Measurements from ENCODE around the gene AQP7. TPM values are rescaled to one million over a fixed set of nuclear protein-coding genes. Genes with fewer than 3 reads are reported as not detected.

AQP7 gene
- total and polyA plus RNA-seq, 9 of the 15 experiments (the other 6 are each of a cell fraction or from before 2014, with no cell fraction given): 0.04 to 0.53 (median 0.07) TPM; not detected in 4

DNA sequence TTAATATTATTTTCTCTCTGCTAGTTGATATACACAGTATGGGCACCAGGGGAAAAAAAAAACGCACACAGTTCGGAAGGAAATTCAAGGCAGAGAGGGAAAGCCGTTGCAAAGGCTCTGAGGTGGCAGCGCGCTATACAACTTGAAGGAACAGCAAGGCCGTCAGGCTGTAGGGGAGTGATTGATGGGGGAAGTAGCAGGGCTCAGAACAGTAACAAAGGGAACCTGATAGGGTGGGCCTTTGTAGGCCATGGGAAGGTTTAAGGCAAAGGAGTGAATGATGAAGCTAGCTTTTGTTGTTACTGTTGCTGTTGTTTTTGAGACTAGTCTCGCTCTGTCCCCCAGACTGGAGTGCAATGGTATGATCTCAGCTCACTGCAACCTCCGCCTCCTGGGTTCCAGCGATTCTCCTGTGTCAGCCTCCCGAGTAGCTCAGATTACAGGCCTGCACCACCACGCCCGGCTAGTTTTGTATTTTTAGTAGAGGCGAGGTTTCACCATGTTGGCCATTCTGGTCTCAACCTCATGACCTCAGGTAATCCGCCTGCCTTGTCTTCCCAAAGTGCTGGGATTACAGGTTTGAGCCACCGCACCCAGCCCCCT is 27.0 kb downstream of the AQP7 start (continued):
- TF ChIP-seq, protein P1, sequence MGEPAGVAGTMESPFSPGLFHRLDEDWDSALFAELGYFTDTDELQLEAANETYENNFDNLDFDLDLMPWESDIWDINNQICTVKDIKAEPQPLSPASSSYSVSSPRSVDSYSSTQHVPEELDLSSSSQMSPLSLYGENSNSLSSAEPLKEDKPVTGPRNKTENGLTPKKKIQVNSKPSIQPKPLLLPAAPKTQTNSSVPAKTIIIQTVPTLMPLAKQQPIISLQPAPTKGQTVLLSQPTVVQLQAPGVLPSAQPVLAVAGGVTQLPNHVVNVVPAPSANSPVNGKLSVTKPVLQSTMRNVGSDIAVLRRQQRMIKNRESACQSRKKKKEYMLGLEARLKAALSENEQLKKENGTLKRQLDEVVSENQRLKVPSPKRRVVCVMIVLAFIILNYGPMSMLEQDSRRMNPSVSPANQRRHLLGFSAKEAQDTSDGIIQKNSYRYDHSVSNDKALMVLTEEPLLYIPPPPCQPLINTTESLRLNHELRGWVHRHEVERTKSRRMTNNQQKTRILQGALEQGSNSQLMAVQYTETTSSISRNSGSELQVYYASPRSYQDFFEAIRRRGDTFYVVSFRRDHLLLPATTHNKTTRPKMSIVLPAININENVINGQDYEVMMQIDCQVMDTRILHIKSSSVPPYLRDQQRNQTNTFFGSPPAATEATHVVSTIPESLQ (CRISPR knock-in tag; IDR thresholded peaks at IDR 0.05): no peak
- TF ChIP-seq ZC3H11A (IDR thresholded peaks at IDR 0.05; ENCODE audit: low read depth, low read length) (no peak), HMG20A (CRISPR knock-in tag; conservative IDR thresholded peaks at IDR 0.05) (no peak), ZNF668 (CRISPR knock-in tag; IDR thresholded peaks at IDR 0.05) (0 out of 2 replicates have a peak, but pooled peaks have one; percentile 46), NFATC3 (IDR thresholded peaks at IDR 0.05) (no peak), ZNF778 (CRISPR knock-in tag; IDR thresholded peaks at IDR 0.05) (no peak), ZNF445 (CRISPR knock-in tag; IDR thresholded peaks at IDR 0.05; ENCODE audit: low read depth) (no peak), KAT7 (CRISPR knock-in tag; IDR thresholded peaks at IDR 0.05; ENCODE audit: borderline replicate concordance) (no peak), NR3C1 (CRISPR knock-in tag; IDR thresholded peaks at IDR 0.05) (no peak), ATF1 (CRISPR knock-in tag; IDR thresholded peaks at IDR 0.05) (no peak), ATF1 (tag; IDR thresholded peaks at IDR 0.05) (no peak), ZNF274 (IDR thresholded peaks at IDR 0.05; ENCODE audit: borderline replicate concordance, low read depth, low read length) (no peak), ZNF444 (CRISPR knock-in tag; IDR thresholded peaks at IDR 0.05) (no peak), ZC3H4 (CRISPR knock-in tag; IDR thresholded peaks at IDR 0.05; ENCODE audit: borderline replicate concordance) (no peak), ERF (CRISPR knock-in tag; IDR thresholded peaks at IDR 0.05) (no peak), ZNF695 (CRISPR knock-in tag; IDR thresholded peaks at IDR 0.05) (no peak), SUPT5H (IDR thresholded peaks at IDR 0.05) (no peak), ZNF197 (CRISPR knock-in tag; IDR thresholded peaks at IDR 0.05; ENCODE audit: low read depth) (no peak), SMAD1 (IDR thresholded peaks at IDR 0.05; ENCODE audit: low read depth, low read length, partially characterized antibody) (no peak), CHCHD3 (CRISPR knock-in tag; IDR thresholded peaks at IDR 0.05) (no peak)
- TF ChIP-seq, protein P2, sequence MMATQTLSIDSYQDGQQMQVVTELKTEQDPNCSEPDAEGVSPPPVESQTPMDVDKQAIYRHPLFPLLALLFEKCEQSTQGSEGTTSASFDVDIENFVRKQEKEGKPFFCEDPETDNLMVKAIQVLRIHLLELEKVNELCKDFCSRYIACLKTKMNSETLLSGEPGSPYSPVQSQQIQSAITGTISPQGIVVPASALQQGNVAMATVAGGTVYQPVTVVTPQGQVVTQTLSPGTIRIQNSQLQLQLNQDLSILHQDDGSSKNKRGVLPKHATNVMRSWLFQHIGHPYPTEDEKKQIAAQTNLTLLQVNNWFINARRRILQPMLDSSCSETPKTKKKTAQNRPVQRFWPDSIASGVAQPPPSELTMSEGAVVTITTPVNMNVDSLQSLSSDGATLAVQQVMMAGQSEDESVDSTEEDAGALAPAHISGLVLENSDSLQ (IDR thresholded peaks at IDR 0.05): peak; percentile 83
- TF ChIP-seq, protein P3, sequence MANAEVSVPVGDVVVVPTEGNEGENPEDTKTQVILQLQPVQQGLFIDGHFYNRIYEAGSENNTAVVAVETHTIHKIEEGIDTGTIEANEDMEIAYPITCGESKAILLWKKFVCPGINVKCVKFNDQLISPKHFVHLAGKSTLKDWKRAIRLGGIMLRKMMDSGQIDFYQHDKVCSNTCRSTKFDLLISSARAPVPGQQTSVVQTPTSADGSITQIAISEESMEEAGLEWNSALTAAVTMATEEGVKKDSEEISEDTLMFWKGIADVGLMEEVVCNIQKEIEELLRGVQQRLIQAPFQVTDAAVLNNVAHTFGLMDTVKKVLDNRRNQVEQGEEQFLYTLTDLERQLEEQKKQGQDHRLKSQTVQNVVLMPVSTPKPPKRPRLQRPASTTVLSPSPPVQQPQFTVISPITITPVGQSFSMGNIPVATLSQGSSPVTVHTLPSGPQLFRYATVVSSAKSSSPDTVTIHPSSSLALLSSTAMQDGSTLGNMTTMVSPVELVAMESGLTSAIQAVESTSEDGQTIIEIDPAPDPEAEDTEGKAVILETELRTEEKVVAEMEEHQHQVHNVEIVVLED (CRISPR knock-in tag; IDR thresholded peaks at IDR 0.05): no peak
- TF ChIP-seq, protein P4, sequence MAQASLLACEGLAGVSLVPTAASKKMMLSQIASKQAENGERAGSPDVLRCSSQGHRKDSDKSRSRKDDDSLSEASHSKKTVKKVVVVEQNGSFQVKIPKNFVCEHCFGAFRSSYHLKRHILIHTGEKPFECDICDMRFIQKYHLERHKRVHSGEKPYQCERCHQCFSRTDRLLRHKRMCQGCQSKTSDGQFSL (CRISPR knock-in tag; IDR thresholded peaks at IDR 0.05): no peak
- TF ChIP-seq, protein P4 (tag; IDR thresholded peaks at IDR 0.05): no peak
- TF ChIP-seq, protein P5, sequence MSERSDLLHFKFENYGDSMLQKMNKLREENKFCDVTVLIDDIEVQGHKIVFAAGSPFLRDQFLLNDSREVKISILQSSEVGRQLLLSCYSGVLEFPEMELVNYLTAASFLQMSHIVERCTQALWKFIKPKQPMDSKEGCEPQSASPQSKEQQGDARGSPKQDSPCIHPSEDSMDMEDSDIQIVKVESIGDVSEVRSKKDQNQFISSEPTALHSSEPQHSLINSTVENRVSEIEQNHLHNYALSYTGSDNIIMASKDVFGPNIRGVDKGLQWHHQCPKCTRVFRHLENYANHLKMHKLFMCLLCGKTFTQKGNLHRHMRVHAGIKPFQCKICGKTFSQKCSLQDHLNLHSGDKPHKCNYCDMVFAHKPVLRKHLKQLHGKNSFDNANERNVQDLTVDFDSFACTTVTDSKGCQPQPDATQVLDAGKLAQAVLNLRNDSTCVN (CRISPR knock-in tag; IDR thresholded peaks at IDR 0.05): no peak
